CD4-positive, alpha-beta T cell treated with Interleukin-21 for 1 hour (primary cell): ENCODE results near the gene FAM72D.
"Not testable (repeated sequence)": the region's sequence is repeated elsewhere in the genome, so short reads cannot be mapped to it uniquely, and the experiment has no call there.

Experiments
- DNase-seq: peaks from one replicate; pipeline ENCODE4 v3.0.0-alpha.2; 2020

Gene FAM72D

GRCh38 chr1:145095284-145096057 is at the start of gene FAM72D, which contains the start of gene SRGAP2B:
Gene FAM72D, plus strand, starts transcription at chr1:145095974. Its CDS starts 874 bp downstream, at chr1:145096848.
Gene SRGAP2B, minus strand, starts transcription at chr1:145095328. Its CDS starts 2,427 bp downstream, at chr1:145092901.
- not testable (repeated sequence) for DNase-seq

GRCh38 chr1:145047553-145047952 is 48.2 kb upstream of the FAM72D start:
- DNase-seq = not testable (repeated sequence)

GRCh38 chr1:145048181-145048856 is 47.5 kb upstream of the FAM72D start:
- not testable (repeated sequence) for DNase-seq

- DNase-seq = not testable (repeated sequence)
Observed at GRCh38 chr1:145052019-145052776, 43.6 kb upstream of the FAM72D start.

GRCh38 chr1:145053428-145053827 is 42.3 kb upstream of the FAM72D start:
- DNase-seq = not testable (repeated sequence)

- DNase-seq = not testable (repeated sequence)
Observed at GRCh38 chr1:145055217-145055760, 40.5 kb upstream of the FAM72D start.

- not testable (repeated sequence) for DNase-seq
Observed at GRCh38 chr1:145058184-145058583, 37.6 kb upstream of the FAM72D start.

- DNase-seq = not testable (repeated sequence)
Observed at GRCh38 chr1:145063285-145063684, 32.5 kb upstream of the FAM72D start.

GRCh38 chr1:145063941-145064648 is 31.7 kb upstream of the FAM72D start:
- DNase-seq = not testable (repeated sequence)

GRCh38 chr1:145065194-145065826 is 30.5 kb upstream of the FAM72D start:
- DNase-seq = not testable (repeated sequence)

- DNase-seq = not testable (repeated sequence)
Observed at GRCh38 chr1:145066486-145066885, 29.3 kb upstream of the FAM72D start.

GRCh38 chr1:145071569-145071968 is 24.2 kb upstream of the FAM72D start:
- not testable (repeated sequence) for DNase-seq

GRCh38 chr1:145074021-145074559 is 21.7 kb upstream of the FAM72D start:
- DNase-seq = not testable (repeated sequence)

- DNase-seq = not testable (repeated sequence)
Observed at GRCh38 chr1:145076877-145077276, 18.9 kb upstream of the FAM72D start.

GRCh38 chr1:145077872-145078786 is 17.6 kb upstream of the FAM72D start:
- DNase-seq = not testable (repeated sequence)

GRCh38 chr1:145078787-145079370 is 16.9 kb upstream of the FAM72D start:
- not testable (repeated sequence) for DNase-seq

- not testable (repeated sequence) for DNase-seq
Observed at GRCh38 chr1:145079737-145080136, 16.0 kb upstream of the FAM72D start.

GRCh38 chr1:145080193-145080592 is 15.6 kb upstream of the FAM72D start:
- DNase-seq = not testable (repeated sequence)

- not testable (repeated sequence) for DNase-seq
Observed at GRCh38 chr1:145082483-145083255, 13.1 kb upstream of the FAM72D start.
